Stimulated activated CD4-positive, alpha-beta T cell treated with anti-CD3 and anti-CD28 coated beads, Interleukin-15, amount 100 ng/mL, for 1 hour (primary cell): ENCODE results near the gene NPR3.

Experiments used
- DNase-seq, 2 donors: peaks; one replicate each; pipeline ENCODE4 v3.0.0-alpha.2; 2020; ENCODE audit warnings: low read depth in 1 of 2, low spot score in 1 of 2

NPR3 gene

DNA sequence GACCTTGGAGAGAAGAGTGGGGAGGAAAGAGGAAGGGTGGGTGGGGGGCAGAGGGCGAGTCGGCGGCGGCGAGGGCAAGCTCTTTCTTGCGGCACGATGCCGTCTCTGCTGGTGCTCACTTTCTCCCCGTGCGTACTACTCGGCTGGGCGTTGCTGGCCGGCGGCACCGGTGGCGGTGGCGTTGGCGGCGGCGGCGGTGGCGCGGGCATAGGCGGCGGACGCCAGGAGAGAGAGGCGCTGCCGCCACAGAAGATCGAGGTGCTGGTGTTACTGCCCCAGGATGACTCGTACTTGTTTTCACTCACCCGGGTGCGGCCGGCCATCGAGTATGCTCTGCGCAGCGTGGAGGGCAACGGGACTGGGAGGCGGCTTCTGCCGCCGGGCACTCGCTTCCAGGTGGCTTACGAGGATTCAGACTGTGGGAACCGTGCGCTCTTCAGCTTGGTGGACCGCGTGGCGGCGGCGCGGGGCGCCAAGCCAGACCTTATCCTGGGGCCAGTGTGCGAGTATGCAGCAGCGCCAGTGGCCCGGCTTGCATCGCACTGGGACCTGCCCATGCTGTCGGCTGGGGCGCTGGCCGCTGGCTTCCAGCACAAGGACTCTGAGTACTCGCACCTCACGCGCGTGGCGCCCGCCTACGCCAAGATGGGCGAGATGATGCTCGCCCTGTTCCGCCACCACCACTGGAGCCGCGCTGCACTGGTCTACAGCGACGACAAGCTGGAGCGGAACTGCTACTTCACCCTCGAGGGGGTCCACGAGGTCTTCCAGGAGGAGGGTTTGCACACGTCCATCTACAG lies 760 bp downstream of the NPR3 start:
- DNase-seq: no peak

DNA sequence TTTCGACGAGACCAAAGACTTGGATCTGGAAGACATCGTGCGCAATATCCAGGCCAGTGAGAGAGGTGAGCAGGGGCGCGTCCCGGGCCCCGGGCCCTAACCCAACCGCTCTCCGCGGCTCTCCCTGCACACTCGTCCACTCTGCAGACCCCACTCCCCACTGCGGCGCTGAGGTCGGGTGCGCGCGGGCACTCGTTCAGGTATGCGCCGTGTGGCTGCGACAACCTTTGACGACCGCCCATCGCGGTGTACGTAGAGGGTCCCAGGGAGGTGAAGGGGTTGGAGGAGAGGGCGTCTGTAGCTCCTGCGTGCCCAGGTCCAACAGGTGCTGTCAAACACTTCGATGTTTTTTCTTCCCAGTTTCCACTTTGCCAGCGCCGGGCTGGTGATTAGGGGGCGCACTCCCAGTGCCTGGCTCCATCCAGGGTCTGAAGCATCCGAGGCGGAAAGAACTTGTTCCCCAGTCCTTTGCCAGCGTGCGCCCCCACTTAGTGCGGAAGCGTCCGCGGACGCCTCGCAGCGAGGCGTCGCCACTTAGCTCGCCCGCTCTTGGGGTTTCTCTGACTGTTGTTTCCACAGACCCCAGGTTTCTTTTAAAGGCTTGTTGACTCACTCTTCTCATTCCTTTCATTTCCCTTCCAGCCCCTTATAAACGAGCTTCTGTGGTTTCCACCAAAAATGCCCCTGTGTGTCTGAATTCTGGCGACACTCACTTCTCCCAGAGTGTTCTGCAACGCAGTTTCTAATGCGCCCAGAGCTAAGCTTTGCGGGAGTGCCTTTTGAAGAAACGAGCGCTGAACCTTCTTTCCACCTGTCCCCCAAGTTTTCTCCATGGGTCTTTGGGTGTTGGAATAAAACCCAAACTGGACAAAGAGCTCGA lies 1.6 kb downstream of the NPR3 start:
- no peak for DNase-seq

DNA sequence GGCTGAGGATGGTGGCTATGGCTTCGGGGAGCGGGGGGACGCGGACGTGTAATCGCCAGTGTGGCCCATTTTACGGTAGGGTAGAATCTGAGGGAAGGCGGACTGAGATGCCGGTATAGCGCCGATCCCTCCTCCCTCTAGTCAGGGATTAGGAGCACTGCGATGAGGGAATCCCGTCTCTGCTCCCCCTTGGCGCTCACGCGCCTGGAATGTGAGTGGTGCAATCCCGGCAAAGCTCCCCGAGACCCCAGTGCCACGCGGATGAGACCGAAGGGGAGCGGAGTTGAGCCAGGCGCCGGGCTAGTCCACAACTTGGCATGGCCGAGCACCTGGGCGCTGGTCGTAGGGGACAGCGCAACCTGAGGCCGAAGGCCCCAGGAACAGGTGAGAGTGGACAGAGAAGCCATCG lies 2.2 kb downstream of the NPR3 start:
- DNase-seq: no peak

DNA sequence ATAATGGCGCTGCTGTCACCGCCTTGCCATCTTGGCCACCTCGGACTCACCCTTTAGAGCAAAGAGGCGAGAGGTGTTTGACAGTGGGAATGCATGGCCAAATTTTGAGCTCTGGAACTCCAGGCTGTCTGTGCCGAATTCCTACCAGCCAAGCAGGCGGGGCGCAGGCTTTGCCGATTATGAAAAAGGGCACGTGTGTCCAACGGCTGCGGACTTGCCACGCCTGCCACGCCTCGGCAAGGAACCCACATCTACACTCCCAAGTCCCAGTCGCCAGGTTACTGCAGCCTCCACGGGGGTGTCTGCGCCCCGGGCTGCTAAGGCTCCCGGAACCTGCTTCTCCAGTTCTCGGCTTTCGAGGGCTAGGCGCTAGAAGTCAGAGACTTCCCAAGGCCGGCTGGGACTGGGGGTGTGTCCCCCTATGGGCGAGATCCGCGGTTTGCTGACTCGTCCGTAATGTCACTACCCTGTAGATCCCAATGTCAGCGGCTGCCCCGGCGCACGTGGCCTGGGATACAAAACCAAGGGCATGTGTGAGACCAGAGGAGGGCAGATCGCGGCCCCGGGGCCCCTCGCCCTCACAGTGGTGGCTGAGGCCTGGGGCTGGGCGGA lies 2.8 kb downstream of the NPR3 start:
- no peak for DNase-seq

DNA sequence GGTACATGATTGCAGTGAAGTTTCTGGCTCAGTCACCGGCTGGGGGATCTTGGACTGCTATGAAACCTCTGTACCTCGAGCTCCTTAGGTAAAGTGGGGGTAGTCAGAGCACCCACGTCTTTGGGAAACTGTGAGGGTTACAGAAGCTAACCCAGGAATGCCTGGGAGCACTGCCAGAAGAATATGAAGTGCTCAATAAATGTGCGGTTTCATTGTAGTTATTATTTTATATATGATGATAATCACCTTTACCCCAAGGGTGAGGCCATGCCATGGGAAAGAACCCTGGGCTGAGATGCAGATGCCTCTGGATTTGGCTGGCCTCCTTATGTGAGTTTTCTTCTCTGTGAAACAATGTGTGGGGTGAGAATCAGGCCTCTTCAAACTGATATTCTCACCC lies 3.7 kb downstream of the NPR3 start:
- no peak for DNase-seq

DNA sequence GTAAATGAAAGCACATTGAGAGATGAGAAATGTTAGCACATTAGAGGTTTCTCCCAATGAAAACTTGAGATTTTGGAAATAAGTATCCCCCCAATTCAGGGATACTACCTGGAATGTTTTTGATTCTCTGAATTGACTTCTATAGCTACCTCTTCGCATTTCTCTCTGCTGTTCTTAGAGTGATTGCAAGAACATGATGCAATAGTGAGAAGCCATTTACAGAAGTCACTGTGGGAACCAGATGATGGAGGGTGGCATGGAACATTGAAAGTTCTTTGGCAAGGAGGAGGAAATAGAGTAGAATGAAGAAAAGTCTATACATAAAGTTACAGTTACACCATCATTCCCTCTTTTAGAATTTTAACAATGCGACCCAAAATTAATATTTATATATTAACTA lies 9.2 kb downstream of the NPR3 start:
- DNase-seq: no peak

DNA sequence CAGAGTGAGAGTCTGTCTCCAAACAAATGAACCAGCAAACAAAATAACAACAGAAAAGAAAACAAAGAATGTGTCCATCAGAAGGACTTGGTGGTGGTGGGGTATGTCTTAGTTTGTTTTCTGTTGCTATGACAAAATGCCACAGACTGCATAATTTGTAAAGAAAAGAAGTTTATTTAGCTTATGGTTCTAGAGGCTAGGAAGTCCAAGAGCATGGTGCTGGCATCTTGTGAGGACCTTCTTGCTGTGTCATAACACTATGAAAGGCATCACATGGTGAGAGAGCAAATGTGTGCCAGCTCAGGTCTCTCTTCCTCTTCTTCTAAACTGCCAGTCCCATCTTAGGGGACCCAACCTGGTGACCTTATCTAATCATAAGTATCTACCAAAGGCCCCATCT lies 10.5 kb downstream of the NPR3 start:
- DNase-seq: no peak

DNA sequence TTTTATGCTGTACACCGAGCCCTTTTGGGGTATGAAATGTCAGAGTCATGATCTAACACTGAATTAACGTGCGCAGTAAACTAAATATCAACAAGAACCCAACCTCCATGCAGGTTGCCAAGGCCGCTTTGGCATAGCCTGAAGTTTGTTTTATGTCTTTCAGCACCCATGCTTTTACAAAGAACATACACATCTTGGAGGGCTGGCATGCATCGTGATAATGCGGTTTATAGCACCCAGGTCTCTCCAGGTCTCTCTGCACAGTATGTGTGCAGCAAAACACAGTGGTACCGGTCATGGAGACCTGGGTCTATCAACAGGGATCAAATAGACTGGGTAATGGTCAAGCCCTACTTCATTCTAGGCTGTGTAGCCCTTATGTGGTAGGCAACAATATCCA lies 11.8 kb downstream of the NPR3 start:
- DNase-seq: no peak

DNA sequence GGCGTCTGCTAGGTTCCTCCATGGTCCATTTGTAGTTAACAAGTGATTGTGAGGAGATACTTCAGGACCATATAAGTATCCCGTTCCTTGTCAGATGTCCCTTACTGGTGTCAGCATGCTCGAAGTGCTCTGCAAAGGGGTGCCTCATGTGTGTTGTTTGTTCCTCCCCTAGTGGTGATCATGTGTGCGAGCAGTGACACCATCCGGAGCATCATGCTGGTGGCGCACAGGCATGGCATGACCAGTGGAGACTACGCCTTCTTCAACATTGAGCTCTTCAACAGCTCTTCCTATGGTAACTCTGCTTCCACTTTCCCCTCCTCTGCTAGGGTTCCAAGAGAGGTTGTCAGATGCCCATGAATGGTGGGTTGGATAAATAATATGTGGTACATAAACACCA lies 13.4 kb downstream of the NPR3 start:
- DNase-seq: no peak

DNA sequence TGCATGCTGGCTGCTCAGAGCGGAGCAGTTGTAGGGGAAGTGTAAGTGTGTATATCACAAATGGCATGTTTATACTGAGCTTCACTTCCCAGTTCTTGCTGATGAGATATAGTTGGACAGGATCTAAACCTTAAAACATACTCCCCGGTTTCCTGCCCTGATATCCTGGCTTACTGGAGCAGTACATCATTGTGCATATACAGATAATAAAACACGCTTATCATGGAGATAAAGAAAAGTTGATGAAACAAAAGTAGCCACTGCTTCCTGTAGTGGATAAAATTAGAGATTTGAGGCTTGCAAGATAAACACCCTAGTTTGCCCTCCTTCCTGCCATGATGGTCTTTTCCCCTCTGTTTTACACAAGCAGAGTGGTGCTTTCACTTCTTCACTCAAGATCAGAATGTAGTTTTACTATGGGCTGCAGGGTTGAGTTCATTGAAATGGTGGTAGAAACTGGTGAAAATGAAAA lies 15.0 kb downstream of the NPR3 start:
- DNase-seq: no peak

DNA sequence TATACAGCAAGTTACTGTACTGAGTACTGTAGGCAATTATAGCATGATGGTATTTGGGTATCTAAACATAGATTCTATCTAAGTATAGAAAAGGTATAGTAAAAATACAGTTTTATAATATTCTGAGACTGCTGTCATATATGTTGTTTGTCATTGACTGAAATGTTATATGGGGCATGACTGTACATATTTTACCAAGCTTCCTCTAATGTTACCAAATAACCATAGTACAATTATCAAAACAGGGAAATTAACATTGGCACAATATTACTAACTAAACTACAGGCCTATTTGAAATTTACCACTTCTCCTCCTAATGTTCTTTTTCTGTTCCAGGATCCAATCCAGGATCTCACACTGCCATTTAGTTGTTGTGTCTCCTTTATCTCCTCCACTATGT lies 18.5 kb downstream of the NPR3 start:
- DNase-seq: no peak

DNA sequence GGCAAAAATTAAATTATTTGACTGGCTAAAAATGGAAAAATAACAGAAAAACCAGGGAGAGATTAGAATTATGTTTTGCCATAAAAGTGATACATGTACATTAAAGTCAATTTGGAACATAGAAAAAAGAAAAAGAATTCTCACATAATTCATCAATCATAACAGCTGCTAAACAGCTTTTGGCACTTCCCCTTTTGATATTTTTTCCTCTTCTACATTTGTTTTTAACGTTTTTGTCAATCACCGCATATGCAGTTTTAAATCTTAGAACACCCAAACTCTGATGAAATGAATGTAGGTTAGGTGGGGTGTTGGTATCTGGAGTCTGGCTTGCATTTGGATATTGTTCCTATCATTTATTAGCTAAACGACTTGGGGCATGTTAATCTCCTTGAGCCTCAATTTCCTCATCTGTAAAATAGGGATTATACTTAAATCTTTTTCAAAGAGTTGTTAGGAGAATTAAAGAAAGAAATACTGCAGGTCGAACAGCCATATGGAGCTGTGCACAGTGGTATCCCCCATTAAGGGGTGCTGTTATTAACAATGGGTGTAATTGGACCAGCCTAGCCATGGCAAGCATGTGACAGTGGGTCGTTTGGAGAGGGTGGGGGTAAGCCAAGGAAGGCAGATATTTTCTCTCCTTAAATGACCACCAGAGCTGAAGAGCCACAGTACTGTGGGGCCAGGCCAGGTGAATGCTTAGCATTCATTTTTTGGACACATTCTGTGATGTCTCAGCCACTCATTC lies 22.6 kb downstream of the NPR3 start:
- DNase-seq: no peak

DNA sequence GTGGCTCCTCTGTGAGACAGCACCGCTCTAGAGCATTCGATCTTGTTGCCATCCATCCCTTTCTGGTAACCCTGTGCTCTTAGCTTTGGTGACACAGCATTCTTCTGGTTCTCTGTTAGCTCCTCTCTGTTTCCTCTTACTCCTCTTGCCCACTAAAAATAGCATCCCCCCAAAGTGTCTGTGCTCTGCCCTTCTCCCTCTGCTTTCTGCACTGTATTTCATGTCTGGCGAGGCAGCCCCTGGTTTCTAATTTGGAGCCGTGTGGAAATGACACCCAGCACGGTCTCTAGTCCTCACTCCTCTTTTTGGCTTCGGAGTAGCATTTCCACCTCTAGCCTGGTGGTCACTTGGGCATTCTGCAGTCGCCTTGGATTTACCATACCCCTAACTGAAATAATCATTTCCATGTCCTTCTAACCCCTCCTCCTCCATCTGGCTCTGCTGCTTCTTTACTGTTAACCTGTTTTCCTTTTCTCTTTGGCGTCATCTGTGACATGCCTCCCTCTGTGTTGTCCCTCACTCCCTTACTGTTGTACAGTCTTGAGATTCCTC lies 23.8 kb downstream of the NPR3 start:
- no peak for DNase-seq

DNA sequence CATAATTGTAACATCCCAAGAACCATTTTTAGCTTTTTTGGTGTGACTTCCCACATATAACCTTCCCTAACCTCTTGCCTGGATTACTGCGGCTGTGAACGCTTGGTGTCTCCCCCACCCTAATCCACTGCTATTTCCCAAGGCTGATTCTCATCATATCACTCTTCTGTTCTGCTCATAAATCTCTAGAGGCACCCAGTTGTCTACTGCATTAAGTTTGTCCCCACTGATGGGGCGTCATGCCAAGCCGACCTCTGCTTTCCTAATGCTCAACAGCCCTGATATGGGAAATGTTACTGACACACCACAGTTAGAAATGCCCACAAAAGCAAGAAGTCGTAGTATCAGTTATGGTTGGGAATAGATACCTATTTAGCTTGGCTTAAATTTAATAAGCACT lies 24.4 kb downstream of the NPR3 start:
- DNase-seq: no peak

DNA sequence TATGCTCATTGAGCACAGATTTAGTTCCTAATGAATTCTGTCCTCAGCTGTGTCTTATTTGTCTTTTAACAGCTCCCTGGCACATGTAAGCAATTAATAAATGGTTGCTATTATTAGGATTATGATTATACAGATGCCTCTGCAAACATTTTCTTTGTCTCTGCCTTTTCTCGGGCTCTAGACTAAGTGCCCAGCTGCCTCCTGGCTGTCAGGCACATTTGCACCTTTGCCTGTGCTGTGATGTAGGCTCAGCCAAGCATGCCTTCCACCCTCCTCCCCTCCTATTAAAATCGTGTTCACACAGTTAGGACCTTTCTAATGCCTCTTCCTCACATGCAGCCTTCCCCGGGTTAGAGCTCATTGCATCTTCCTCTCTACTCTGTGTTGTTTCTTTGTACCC lies 25.7 kb downstream of the NPR3 start:
- no peak for DNase-seq

DNA sequence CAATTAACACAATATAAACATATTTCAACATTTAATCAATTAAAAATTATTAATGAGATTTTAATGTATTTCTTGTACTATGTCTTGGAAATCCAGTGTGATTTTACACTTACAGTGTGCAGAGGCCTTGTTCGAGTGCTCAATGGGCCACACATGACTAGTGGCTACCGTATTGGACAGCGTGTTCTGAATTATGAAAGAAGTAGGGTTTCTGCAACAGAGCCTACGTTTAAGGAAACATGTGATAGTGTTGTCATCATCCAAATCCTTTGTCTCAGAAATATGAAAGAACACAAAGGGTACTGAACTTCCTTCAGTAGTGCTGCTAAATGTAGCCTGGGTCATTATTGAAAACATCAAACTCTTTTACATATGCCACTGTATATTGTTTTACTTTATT lies 29.5 kb downstream of the NPR3 start:
- DNase-seq: no peak

DNA sequence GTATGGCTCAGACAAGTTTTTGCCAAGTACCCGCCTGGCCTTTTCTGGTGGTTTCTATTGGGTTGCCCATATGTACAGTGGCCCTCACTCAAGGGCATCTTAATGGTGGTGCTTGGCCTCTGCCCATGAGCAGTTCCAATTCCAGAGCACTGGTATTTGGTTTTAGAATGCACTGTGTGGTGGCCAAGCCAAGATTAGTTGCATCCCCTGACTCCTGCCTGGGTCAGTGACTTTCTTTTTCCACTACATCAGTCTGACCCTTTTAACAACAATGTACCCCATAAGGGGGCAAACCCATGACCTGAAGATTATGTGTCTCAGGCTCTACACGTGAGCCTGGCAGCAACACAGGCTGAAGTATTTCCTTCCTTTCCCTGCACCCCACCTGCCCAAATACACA lies 34.2 kb downstream of the NPR3 start:
- no peak for DNase-seq

DNA sequence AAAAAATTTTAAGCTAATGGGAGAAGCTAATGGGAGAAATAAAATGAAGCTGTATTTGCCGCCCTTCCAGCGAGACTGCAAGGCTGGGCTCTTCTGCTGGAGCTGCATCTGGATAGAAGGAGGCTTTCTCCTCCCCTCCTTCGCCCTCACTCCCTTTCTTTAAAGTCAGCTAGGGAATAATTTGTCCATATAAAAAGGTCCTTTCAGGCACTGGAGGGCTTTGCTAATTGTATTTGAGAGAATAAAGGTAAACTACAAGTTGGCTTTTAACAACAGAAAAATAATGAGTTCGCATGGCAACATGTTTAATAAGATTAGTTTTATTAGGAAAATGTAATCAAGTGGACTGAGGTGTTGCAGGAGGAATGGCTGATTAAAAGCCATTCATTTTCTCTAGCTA lies 41.3 kb downstream of the NPR3 start:
- DNase-seq: no peak

DNA sequence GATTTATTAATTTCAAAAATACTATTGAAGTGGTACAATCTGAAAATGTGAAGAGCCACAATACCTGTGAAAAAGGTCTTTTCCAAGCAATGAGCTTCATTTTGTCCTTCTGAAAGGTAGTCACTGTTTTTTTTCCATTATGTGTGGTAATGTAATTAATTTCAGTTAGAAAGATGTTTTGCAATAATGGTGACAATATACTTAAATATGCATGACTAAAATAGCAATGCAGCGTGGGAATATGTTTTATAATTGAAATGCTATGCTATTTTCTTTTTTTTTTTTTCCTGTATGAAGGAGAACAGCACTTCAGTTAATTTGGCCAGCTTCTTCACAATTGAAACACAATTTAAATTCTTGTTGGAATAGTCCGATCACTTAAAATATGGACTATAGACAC lies 41.9 kb downstream of the NPR3 start:
- no peak for DNase-seq

DNA sequence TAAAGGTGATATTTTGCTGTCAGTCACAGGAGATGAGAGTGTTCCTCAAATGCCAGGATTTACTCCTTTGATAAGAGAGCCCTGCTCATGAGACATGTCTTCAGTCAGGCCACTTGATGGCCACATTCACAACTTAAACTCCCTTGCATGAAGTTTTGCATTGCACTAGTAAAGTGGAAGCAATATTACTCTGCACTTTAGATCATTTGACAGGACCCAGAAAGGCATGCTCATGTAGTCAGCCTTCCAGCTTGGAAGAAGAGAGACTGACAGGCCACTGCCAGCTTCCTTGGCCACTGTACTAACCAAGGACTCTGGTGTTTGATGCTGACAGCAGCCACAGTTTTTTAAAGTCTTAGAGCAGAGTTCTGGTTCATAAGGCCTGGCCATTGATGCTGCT lies 42.6 kb downstream of the NPR3 start:
- no peak for DNase-seq

DNA sequence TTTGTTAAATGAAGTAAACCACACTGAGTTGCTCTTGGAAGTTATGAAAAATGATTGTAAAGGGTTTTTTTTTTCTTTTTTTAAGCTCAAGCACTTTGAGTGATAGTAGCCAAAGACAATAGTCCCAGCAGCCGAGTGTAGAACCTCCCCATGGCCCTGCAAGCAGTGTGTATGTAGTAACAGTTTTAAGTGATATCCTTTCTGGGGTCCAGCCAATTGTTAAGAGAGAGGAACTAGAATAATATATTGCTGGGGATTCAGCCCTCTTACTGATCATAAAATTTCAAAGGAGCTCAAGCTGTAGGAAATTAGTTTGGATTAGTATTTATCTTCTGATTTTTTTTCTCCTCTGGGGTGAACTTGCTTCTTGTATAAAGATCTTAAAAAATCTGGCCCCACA lies 43.2 kb downstream of the NPR3 start:
- DNase-seq: no peak
